Heart left ventricle (tissue), 16 donors: ENCODE results near the gene FAM163B. TPM values are rescaled to one million over a fixed set of nuclear protein-coding genes. Genes with fewer than 3 reads are reported as not detected.

Experiments
- ATAC-seq, 4 donors: fragments of 200-7000 bp; cut with Tn5 transposase; one replicate each; pipeline ENCODE4 v1.9.1; 2020 to 2022; ENCODE audit warnings: moderate library complexity in 4 of 4, mild to moderate bottlenecking in 3 of 4, moderate number of reproducible peaks in 1 of 4
- DNase-seq, 5 donors: peaks; one replicate each; pipeline ENCODE4 v3.0.0-alpha.2; 2020
- H3K27ac ChIP-seq, 12 donors: fragments of 200-600 bp; sonication (generic) in 4 of 12; one replicate each; pipeline versions ENCODE4 v1.5.0 to v1.8.0; 2016 to 2022; ENCODE audit warnings: mild to moderate bottlenecking in 2 of 12
- H3K27me3 ChIP-seq, 9 donors: fragments of 200-600 bp; sonication (generic) in 2 of 9; one replicate each; pipeline versions ENCODE4 v1.5.1 to v1.8.0; 2016 to 2022; ENCODE audit warnings: mild to moderate bottlenecking in 3 of 9
- H3K36me3 ChIP-seq, 9 donors: fragments of 200-600 bp; sonication (generic) in 2 of 9; one replicate each; pipeline versions ENCODE4 v1.5.0 to v1.8.0; 2018 to 2022; ENCODE audit warnings: mild to moderate bottlenecking in 2 of 9
- H3K4me1 ChIP-seq, 12 donors: fragments of 200-600 bp; sonication (generic) in 4 of 12; one replicate each; pipeline versions ENCODE4 v1.5.0 to v1.8.0; 2016 to 2022; ENCODE audit warnings: mild to moderate bottlenecking in 3 of 12
- H3K4me3 ChIP-seq, 12 donors: fragments of 200-600 bp; sonication (generic) in 4 of 12; one replicate each; pipeline versions ENCODE4 v1.5.0 to v1.8.0; 2017 to 2022; ENCODE audit warnings: mild to moderate bottlenecking in 9 of 12, moderate library complexity in 4 of 12
- H3K9me3 ChIP-seq, 12 donors: fragments of 200-600 bp; sonication (generic) in 4 of 12; one replicate each; pipeline versions ENCODE4 v1.5.0 to v1.8.0; 2016 to 2022; ENCODE audit warnings: mild to moderate bottlenecking in 1 of 12
- POLR2A ChIP-seq, 2 donors: fragments of 450-650 bp; IDR thresholded peaks; one replicate each; pipeline ENCODE4 v1.6.1; 2017; ENCODE audit warnings: antibody characterized with exemption in 2 of 2, mild to moderate bottlenecking in 2 of 2, moderate library complexity in 2 of 2
- WGBS, 4 donors: extraction: QIAGEN DNeasy Blood & Tissue Kit in 2 of 4; methylation state at CpG; one replicate each; pipeline versions ENCODE4 v1.1.5 to v1.1.7; 2013 to 2018; 5-methylcytosine and 5-hydroxymethylcytosine counted together
- intact Hi-C, 10 donors: fragments of 100-400 bp; cut with DNase I; formaldehyde crosslinking; loops; one replicate each; pipeline versions ENCODE4 v1.11.1 to v1.14.2; 2022
- polyA plus RNA-seq, 2 donors: library from polyadenylated mRNA; stranded (reverse); fragments of 200-250 nt; gene quantifications; one replicate each; pipeline ENCODE4 v1.2.3, GENCODE V29; 2013
- total RNA-seq, 9 donors: library from RNA; depleted of rRNA in 2 of 9; stranded (reverse); fragments of >200 nt in 2 of 9; fragmentation: NEBNext Ultra II Directional in 3 of 9; extraction: Animal tissue kit (Norgen Biotek cat#: 25700) in 3 of 9; gene quantifications; one replicate each; pipeline versions ENCODE4 v1.1.0 to v1.2.4, GENCODE V29; 2016 to 2023
- TF ChIP-seq, protein P1 (sequence below), 12 donors: fragments of 200-600 bp; sonication (generic) in 4 of 12; IDR thresholded peaks; one replicate each; pipeline versions ENCODE4 v1.5.0 to v1.8.0; 2018 to 2022; ENCODE audit warnings: antibody characterized with exemption in 12 of 12, mild to moderate bottlenecking in 5 of 12
- donor health status: ischemic (EF 13 %, LVEDD 7.1; RV severe dilation, severe dysfunction).
- donor health status: healthy with polysubstance abuse.
- donor health status: DM: no; HTN: yes; CAD: no.
- donor health status: DM: no; HTN: no; CAD: no.
- donor health status: ischemic (EF 25% LVEDD 6.9; RV normal size, moderate dysfunction).
- donor health status: ischemic (EF 25% LVEDD 5.7; RV mildly dilated, moderate dysfunction).
- donor health status: healthy.
- donor health status: DM: yes; HTN: yes; CAD: no.
- donor health status: ischemic (EF 35%, LVEDD 5.7; RV mildly dilated, moderate dysfunction).
- donor health status: nonischemic (EF 11% LVEDD 7.7; RV severe dilation, severe dysfunction).
- donor health status: DM: yes; HTN: yes; CAD: no.
- donor health status: PGD.
- donor health status: ischemic (EF 29% LVEDD 5.4; RV normal size, mild dysfunction).
- donor health status: nonischemic (EF 23%, LVEDD 6.1; RV moderate dilation, normal function).

FAM163B gene
- total and polyA plus RNA-seq, 11 donors: 0.08 TPM; not detected in 10

DNA sequence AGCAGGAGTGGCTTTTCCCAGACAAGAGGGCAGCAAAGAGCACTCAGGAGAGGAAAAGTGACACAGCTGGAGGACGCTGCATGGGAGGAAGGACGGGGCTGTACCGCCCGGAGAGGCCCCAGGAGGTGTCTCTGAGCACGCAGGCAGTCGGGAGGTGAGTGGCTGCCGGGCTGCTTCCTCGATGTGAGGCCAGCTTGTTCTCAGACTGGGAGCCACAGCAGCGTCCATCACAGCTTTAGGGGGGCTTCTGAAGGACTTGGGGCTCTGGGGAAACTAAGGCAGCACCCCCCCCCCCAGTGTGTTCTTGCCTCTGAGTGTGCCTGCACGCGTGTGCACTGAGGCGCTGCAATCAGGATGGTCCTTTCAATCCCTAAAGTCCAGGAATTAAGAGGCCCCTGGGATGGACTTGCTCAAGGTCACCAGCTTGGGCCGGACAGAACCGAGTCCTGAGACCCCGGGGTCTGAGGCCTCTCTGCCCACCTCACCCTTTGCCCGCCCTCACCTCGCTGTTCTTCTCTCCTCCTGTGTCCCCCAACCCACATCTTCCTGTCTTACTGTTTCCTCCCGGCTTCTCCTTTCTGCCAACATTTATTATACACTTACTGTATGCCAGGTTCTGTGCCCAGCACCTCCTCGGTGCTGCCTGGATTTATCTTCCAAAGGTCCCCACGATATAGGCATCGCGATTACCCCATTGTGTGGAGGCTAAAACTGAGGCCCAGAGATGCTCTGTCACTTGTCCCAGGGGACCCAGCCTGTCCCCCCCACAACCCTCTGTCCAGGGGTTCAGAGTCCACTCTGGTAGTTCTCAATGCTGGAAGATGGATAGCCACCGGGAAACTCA lies 32.9 kb downstream of the FAM163B start:
- intact Hi-C loops: loop anchor here in 1 of 10 donors (5.0 kb wide), 1 partner anchor 34 kb away; no protein-coding TSS in a partner anchor
- TF ChIP-seq, protein P1, sequence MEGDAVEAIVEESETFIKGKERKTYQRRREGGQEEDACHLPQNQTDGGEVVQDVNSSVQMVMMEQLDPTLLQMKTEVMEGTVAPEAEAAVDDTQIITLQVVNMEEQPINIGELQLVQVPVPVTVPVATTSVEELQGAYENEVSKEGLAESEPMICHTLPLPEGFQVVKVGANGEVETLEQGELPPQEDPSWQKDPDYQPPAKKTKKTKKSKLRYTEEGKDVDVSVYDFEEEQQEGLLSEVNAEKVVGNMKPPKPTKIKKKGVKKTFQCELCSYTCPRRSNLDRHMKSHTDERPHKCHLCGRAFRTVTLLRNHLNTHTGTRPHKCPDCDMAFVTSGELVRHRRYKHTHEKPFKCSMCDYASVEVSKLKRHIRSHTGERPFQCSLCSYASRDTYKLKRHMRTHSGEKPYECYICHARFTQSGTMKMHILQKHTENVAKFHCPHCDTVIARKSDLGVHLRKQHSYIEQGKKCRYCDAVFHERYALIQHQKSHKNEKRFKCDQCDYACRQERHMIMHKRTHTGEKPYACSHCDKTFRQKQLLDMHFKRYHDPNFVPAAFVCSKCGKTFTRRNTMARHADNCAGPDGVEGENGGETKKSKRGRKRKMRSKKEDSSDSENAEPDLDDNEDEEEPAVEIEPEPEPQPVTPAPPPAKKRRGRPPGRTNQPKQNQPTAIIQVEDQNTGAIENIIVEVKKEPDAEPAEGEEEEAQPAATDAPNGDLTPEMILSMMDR (IDR thresholded peaks at IDR 0.05): no peak
- no peak for TF ChIP-seq POLR2A (IDR thresholded peaks at IDR 0.05)
- DNase-seq (no peak), ATAC-seq (no peak)
- peaks cover 0 to 4% (median 0%) of the 10 kb centered on the region in 9 donors for H3K36me3 ChIP-seq
- H3K4me1 ChIP-seq: peaks cover 0 to 38% (median 14%) of the 10 kb centered on the region in 12 donors
- peaks cover 0 to 11% (median 0%) of the 10 kb centered on the region in 9 donors for H3K27me3 ChIP-seq
- peak overlapping the region in 8 of 12 donors; percentile 1 to 30 (median 14) for H3K4me3 ChIP-seq
- WGBS, 4 donors: 59 to 72% (median 65%) methylated on average over 22 to 23 of the region's 23 CpGs
- peak overlapping the region in 3 of 12 donors; percentile 9 to 42 (median 27) for H3K27ac ChIP-seq
- H3K9me3 ChIP-seq: no peaks in the 10 kb centered on the region

DNA sequence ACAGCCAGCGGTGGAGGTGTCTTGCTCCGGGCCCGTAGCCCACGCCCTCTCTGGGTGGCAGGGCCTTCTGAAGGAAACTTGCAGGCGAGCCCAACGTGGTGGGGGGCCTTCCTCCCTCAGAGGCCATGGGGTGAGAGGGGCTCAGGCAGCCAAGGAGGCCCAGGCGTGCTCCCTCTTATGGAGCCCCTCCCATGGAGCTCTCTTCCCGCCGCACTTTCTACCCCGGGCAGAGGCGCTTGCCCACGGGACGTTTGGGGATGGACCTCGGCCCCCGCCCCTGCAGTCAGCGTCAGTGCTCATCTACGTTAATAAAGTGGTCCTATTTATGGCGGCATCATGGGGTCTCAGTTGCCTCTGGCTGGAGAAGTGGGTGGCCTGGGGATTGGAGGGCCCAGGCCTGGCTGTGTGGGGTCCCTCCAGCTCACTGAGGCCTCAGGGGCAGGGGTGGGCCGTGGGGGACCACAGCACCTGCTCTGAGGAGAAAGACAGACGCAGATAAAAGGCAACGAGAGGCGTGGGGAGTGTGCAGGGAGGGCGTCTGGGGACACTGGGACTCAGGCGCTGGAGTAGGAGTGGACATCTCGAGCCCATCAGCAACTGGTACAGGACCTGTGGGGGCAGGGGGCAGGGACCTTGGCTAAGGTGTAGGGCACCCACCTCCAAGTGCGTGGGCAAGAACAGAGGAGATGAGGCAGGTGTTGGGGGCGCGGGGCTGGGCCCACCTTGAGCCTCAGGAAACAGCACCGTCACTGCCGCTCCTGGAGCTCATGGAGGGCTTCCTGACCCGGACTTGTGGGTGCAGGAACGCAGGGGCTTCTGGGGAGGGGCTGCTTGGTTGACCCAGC lies 33.8 kb downstream of the FAM163B start:
- Histone ChIP-seq H3K27me3 (peaks cover 0 to 11% (median 0%) of the 10 kb centered on the region in 9 donors), H3K4me1 (peaks cover 0 to 36% (median 14%) of the 10 kb centered on the region in 12 donors), H3K4me3 (no peak overlapping the region), H3K27ac (no peak overlapping the region), H3K9me3 (no peaks in the 10 kb centered on the region), H3K36me3 (peaks cover 0 to 8% (median 0%) of the 10 kb centered on the region in 9 donors)
- intact Hi-C loops: loop anchor here in 1 of 10 donors (5.0 kb wide), 1 partner anchor 33 kb away; no protein-coding TSS in a partner anchor
- TF ChIP-seq POLR2A (IDR thresholded peaks at IDR 0.05): no peak
- TF ChIP-seq, protein P1 (IDR thresholded peaks at IDR 0.05): no peak
- no peak for ATAC-seq
- 82 to 86% (median 83%) methylated on average over 31 to 32 of the region's 32 CpGs for WGBS, 4 donors
- DNase-seq: no peak

DNA sequence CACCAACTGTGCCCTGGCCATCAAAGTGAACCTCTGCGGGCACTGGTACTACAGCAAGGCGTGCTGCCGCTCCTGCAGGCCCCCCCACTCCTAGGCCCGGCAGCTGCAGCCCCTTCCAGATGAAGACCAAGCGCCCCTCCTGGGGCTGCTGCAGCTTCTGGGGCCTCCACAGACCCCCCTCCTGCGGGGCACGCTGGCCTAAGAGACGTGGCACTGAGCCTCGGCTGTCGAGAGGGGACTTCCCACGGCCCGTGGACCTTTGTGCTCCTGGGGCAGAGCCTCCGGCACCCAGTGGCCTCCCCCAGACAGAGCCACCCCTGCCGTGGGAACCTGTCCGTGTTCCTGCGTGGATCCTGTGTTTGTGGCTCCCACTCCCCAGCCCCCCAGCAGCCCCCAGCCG lies 34.4 kb downstream of the FAM163B start:
- 81 to 93% (median 88%) methylated on average over 8 to 17 of the region's 17 CpGs for WGBS, 4 donors
- DNase-seq (no peak), ATAC-seq (no peak)
- Histone ChIP-seq H3K27ac (no peak overlapping the region), H3K9me3 (no peaks in the 10 kb centered on the region), H3K27me3 (peaks cover 0 to 11% (median 0%) of the 10 kb centered on the region in 9 donors), H3K4me3 (no peak overlapping the region), H3K36me3 (peaks cover 0 to 13% (median 0%) of the 10 kb centered on the region in 9 donors), H3K4me1 (peaks cover 0 to 36% (median 14%) of the 10 kb centered on the region in 12 donors)
- TF ChIP-seq POLR2A (IDR thresholded peaks at IDR 0.05): no peak
- TF ChIP-seq, protein P1 (IDR thresholded peaks at IDR 0.05): no peak
- intact Hi-C loops: loop anchor here in 2 of 10 donors (5.0 kb wide), 2 partner anchors 32 to 37 kb away; no protein-coding TSS in a partner anchor
